Endothelial cell of umbilical vein (primary cell): Measurements from ENCODE around the gene GLRX. TPM values are rescaled to one million over a fixed set of nuclear protein-coding genes. Genes with fewer than 3 reads are reported as not detected.

ENCODE experiments used
- BruUV-seq: library from RNA; stranded (reverse); fragments of 400-500 nt; replicated peaks from 2 replicates; lab custom pipeline; 2021; lab: Mats Ljungman, UMichigan
- CTCF ChIA-PET: fragments of 300-600, 350-600 bp; sonication (Branson Sonifier 250); formaldehyde crosslinking; loops from one replicate; lab custom pipeline; 2021; ENCODE audit warnings: antibody characterized with exemption, inconsistent platforms; lab: Charles Lee
- POLR2A ChIA-PET: fragments of 300-600, 350-600 bp; sonication (Branson Sonifier 250); formaldehyde crosslinking; loops from one replicate; lab custom pipeline; 2021; ENCODE audit warnings: antibody characterized with exemption, inconsistent platforms; lab: Charles Lee
- DNase-seq: peaks from one replicate; pipeline ENCODE4 v3.0.0-alpha.2; 2011; ENCODE audit warnings: low read depth, low spot score
- FAIRE-seq: peaks from 2 replicates; lab custom pipeline; 2011; peaks lifted over from hg19 to GRCh38; lab: Jason Lieb, UNC
- H2AFZ ChIP-seq: 2 replicates; pipeline ENCODE4 v1.6.0; 2012; ENCODE audit warnings: low read depth, low read length, control low read depth, inconsistent platforms
- H3K27ac ChIP-seq: 2 replicates; pipeline ENCODE4 v1.5.1; 2011; ENCODE audit warnings: low read depth, mild to moderate bottlenecking, control low read depth, low read length, moderate library complexity; ENCODE audit not compliant: insufficient read depth
- H3K27me3 ChIP-seq, 2 experiments: 2 replicates each; pipeline versions ENCODE4 v1.6.0 to v1.6.1; 2011; ENCODE audit warnings: low read length in 2 of 2, mixed read lengths in 1 of 2; ENCODE audit not compliant: control insufficient read depth in 2 of 2, insufficient read depth in 2 of 2
- H3K36me3 ChIP-seq, 2 experiments: 2 replicates in 1 of 2; 3 replicates in 1 of 2; pipeline ENCODE4 v1.5.1; 2011; ENCODE audit warnings: low read length in 2 of 2, mild to moderate bottlenecking in 1 of 2, moderate library complexity in 1 of 2; ENCODE audit not compliant: control insufficient read depth in 2 of 2, insufficient read depth in 2 of 2; ENCODE audit errors: extremely low read depth in 1 of 2
- H3K4me1 ChIP-seq: 3 replicates; pipeline ENCODE4 v1.5.1; 2011; ENCODE audit warnings: mild to moderate bottlenecking, low read length; ENCODE audit not compliant: control insufficient read depth, insufficient read depth; ENCODE audit errors: extremely low read depth
- H3K4me2 ChIP-seq: 2 replicates; pipeline ENCODE4 v1.6.1; 2011; ENCODE audit warnings: low read length, control low read depth, mixed read lengths; ENCODE audit not compliant: insufficient read depth
- H3K4me3 ChIP-seq, 3 experiments: fragments of 200-600 bp in 1 of 3; sonication (generic), shearing (Covaris generic) in 1 of 3; replicated peaks in 1 of 3; 2 replicates each; pipeline ENCODE4 v1.5.1; 2011 to 2016; ENCODE audit warnings: control low read depth in 3 of 3, low read length in 3 of 3, mild to moderate bottlenecking in 2 of 3, inconsistent platforms in 1 of 3, low read depth in 1 of 3, moderate library complexity in 1 of 3; ENCODE audit not compliant: insufficient read depth in 1 of 3
- H3K79me2 ChIP-seq: 2 replicates; pipeline ENCODE4 v1.6.0; 2012; ENCODE audit warnings: low read length, inconsistent platforms; ENCODE audit not compliant: control insufficient read depth, insufficient read depth
- H3K9ac ChIP-seq: replicated peaks from 2 replicates; pipeline ENCODE3; 2011; ENCODE audit warnings: low read length, control low read depth; ENCODE audit not compliant: insufficient read depth; ENCODE audit errors: extremely low read depth
- H3K9me1 ChIP-seq: replicated peaks from 3 replicates; pipeline ENCODE4 v1.6.0; 2011; ENCODE audit warnings: mild to moderate bottlenecking, low read length; ENCODE audit not compliant: control insufficient read depth, insufficient read depth; ENCODE audit errors: extremely low read depth
- H3K9me3 ChIP-seq: replicated peaks from 2 replicates; pipeline ENCODE4 v1.5.1; 2012; ENCODE audit warnings: low read length, inconsistent platforms; ENCODE audit not compliant: control insufficient read depth, insufficient read depth
- H4K20me1 ChIP-seq: replicated peaks from 2 replicates; pipeline ENCODE3; 2011; ENCODE audit warnings: mild to moderate bottlenecking, low read length; ENCODE audit not compliant: control insufficient read depth, insufficient read depth; ENCODE audit errors: extremely low read depth
- EZH2 ChIP-seq: IDR thresholded peaks from 2 replicates; pipeline ENCODE4 v1.6.1; 2012; ENCODE audit warnings: borderline replicate concordance, low read depth, mild to moderate bottlenecking, moderate library complexity, low read length, inconsistent platforms; ENCODE audit not compliant: severe bottlenecking
- FOS ChIP-seq: IDR thresholded peaks from 2 replicates; pipeline ENCODE4 v1.6.1; 2011; ENCODE audit warnings: mild to moderate bottlenecking, low read length, moderate library complexity, borderline replicate concordance; ENCODE audit not compliant: insufficient read depth
- GATA2 ChIP-seq: IDR thresholded peaks from 2 replicates; pipeline ENCODE4 v1.7.0; 2011; ENCODE audit warnings: low read depth, mild to moderate bottlenecking, moderate library complexity, mixed read lengths, low read length; ENCODE audit not compliant: insufficient read length, insufficient read depth
- JUN ChIP-seq: IDR thresholded peaks from 2 replicates; pipeline ENCODE4 v1.6.1; 2011; ENCODE audit warnings: borderline replicate concordance, low read depth; ENCODE audit not compliant: insufficient read length, insufficient read depth
- MYC ChIP-seq: IDR thresholded peaks from one replicate; pipeline ENCODE4 v1.6.1; 2011; ENCODE audit warnings: mild to moderate bottlenecking, low read depth, low read length
- POLR2A ChIP-seq: IDR thresholded peaks from 2 replicates; pipeline ENCODE4 v1.6.1; 2012; ENCODE audit warnings: low read depth, mild to moderate bottlenecking, control low read depth, low read length
- POLR2AphosphoS5 ChIP-seq: IDR thresholded peaks from 2 replicates; pipeline ENCODE4 v1.6.1; 2012; ENCODE audit warnings: low read depth, mild to moderate bottlenecking, control low read depth, low read length, moderate library complexity; ENCODE audit not compliant: insufficient read depth
- dilution Hi-C: fragments of 300-500 bp; cut with MboI; formaldehyde crosslinking; loops from one replicate; pipeline ENCODE4 v1.15.0; 2019; ENCODE audit warnings: low sequenced_read_pairs; ENCODE audit not compliant: extremely low pct_ligation_motif_present
- intact Hi-C: fragments of 100-400 bp; cut with micrococcal nuclease; formaldehyde crosslinking; loops from one replicate; pipeline ENCODE4 v1.10.0; 2022
- polyA plus RNA-seq, 4 experiments: library from polyadenylated mRNA; depleted of rRNA in 3 of 4; stranded (reverse) in 3 of 4; unstranded in 1 of 4; fragments of >200 nt; gene quantifications; 2 replicates each; pipeline versions ENCODE4 v1.2.1 to v1.2.3, GENCODE V29; 2011 to 2012; ENCODE audit warnings: missing spikeins in 1 of 4
- total RNA-seq: library from RNA; stranded (reverse); gene quantifications from 2 replicates; pipeline ENCODE4 v1.2.3, GENCODE V29; 2021
- TF ChIP-seq, protein P1 (sequence below): IDR thresholded peaks from 2 replicates; pipeline ENCODE4 v1.6.1; 2011; ENCODE audit not compliant: insufficient read depth, insufficient read length
- TF ChIP-seq, protein P2 (sequence below), 2 donors: IDR thresholded peaks; 1 replicate in 1 of 2; 2 replicates in 1 of 2; pipeline ENCODE4 v1.5.1; 2011; ENCODE audit warnings: low read length in 2 of 2, mild to moderate bottlenecking in 2 of 2, moderate library complexity in 2 of 2, control low read depth in 1 of 2, inconsistent platforms in 1 of 2, low read depth in 1 of 2; ENCODE audit not compliant: insufficient read depth in 1 of 2; ENCODE audit errors: extremely low read depth in 1 of 2

Gene GLRX
- total and polyA plus RNA-seq, 2 donors (not counting 3 experiments of a cell fraction or from before 2014, with no cell fraction given) = 14.2 to 40.3 TPM

DNA sequence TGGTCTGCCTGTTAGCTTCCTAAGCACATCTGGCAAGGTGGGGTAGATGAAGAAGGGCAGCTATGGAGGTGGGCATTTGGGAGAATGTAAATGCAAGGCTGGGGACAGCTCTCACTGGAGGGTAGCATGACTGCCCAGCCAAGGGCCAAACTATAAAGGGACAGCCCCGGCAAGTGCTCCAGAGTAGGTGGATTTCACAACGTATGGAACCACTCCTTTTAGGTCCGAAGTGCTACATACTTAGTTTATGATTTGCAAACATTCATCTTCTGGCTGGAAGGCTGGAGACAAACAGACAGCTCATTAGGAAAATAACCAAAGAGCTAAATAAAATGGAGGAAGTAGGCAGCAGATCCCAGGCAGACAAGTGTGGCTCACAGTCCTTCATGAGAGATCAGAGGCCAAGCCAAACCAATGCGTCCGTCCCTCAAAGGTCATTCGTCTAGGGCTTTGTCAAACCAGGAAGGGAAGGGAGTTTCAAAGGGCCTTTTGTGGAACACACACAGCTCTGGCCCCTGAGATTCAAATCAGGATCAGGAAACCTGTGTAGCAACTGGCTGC is 42.5 kb upstream of the GLRX start:
- POLR2A ChIA-PET = no interaction called here
- CTCF ChIA-PET = interaction anchor here (1.3 to 1.4 kb wide), 2 partner anchors 14 to 480 kb away, joined by 3 to 5 read pairs; no protein-coding TSS in a partner anchor
- H3K4me3 ChIP-seq = no peak overlapping the region
- no peaks in the 10 kb centered on the region for H4K20me1 ChIP-seq
- no TSS peak for BruUV-seq
- peaks cover 38% of the 10 kb centered on the region for H3K4me1 ChIP-seq
- no peaks in the 10 kb centered on the region for H3K27me3 ChIP-seq
- H3K79me2 ChIP-seq = no peaks in the 10 kb centered on the region
- H3K4me2 ChIP-seq = no peak overlapping the region
- H3K27ac ChIP-seq = no peak overlapping the region
- no peak for DNase-seq
- H3K36me3 ChIP-seq = no peaks in the 10 kb centered on the region
- no peak for TF ChIP-seq EZH2
- no peak for TF ChIP-seq MYC
- TF ChIP-seq, protein P1, sequence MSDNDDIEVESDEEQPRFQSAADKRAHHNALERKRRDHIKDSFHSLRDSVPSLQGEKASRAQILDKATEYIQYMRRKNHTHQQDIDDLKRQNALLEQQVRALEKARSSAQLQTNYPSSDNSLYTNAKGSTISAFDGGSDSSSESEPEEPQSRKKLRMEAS = no peak
- TF ChIP-seq POLR2A = no peak
- TF ChIP-seq FOS = no peak
- no peak for TF ChIP-seq POLR2AphosphoS5
- TF ChIP-seq GATA2 = no peak
- TF ChIP-seq JUN = no peak
- TF ChIP-seq, protein P2, sequence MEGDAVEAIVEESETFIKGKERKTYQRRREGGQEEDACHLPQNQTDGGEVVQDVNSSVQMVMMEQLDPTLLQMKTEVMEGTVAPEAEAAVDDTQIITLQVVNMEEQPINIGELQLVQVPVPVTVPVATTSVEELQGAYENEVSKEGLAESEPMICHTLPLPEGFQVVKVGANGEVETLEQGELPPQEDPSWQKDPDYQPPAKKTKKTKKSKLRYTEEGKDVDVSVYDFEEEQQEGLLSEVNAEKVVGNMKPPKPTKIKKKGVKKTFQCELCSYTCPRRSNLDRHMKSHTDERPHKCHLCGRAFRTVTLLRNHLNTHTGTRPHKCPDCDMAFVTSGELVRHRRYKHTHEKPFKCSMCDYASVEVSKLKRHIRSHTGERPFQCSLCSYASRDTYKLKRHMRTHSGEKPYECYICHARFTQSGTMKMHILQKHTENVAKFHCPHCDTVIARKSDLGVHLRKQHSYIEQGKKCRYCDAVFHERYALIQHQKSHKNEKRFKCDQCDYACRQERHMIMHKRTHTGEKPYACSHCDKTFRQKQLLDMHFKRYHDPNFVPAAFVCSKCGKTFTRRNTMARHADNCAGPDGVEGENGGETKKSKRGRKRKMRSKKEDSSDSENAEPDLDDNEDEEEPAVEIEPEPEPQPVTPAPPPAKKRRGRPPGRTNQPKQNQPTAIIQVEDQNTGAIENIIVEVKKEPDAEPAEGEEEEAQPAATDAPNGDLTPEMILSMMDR (IDR thresholded peaks at IDR 0.05; ENCODE audit: extremely low read depth in 1 of 2, insufficient read depth in 1 of 2, low read depth in 1 of 2, low read length in 2 of 2) = no peak
- no peak overlapping the region for H3K9ac ChIP-seq
- dilution Hi-C loops = no loop called here
- H3K9me3 ChIP-seq = no peaks in the 10 kb centered on the region
- FAIRE-seq = no peak
- intact Hi-C loops = loop anchor here (5.0 kb wide), 1 partner anchor 717 kb away; no protein-coding TSS in a partner anchor
- peak overlapping the region; percentile 61 for H2AFZ ChIP-seq
- no peaks in the 10 kb centered on the region for H3K9me1 ChIP-seq
